ENCODE measurements around the gene MAPK10.
"Not testable (repeated sequence)": the region's sequence is repeated elsewhere in the genome, so short reads cannot be mapped to it uniquely, and the experiment has no call there.

GRCh38 chr4:86330411-86330810, 29.4 kb downstream of the MAPK10 start:
- TF ChIP-seq MYC, CTCF (IDR thresholded peaks at IDR 0.05; ENCODE audit: low read depth, low read length): not testable (repeated sequence)

Data from NB4 (cell line).